Astrocyte (in vitro differentiated cells and primary cell): ENCODE results near the gene BMF. TPM values are rescaled to one million over a fixed set of nuclear protein-coding genes. Genes with fewer than 3 reads are reported as not detected.
A peak's percentile ranks its signal among the peaks of the same experiment; 100 is the strongest.

Source experiments
- DNase-seq: peaks from one replicate; pipeline ENCODE4 v3.0.0-alpha.2; 2010; ENCODE audit warnings: low read depth
- FAIRE-seq: peaks from 2 replicates; lab custom pipeline; 2011; peaks lifted over from hg19 to GRCh38; lab: Jason Lieb, UNC
- H2AFZ ChIP-seq: 2 replicates; pipeline ENCODE4 v1.6.0; 2012; ENCODE audit warnings: low read depth, low read length, inconsistent platforms
- H3K27ac ChIP-seq: 2 replicates; pipeline ENCODE4 v1.5.1; 2011; ENCODE audit warnings: low read depth, low read length, inconsistent platforms
- H3K27me3 ChIP-seq: 2 replicates; pipeline ENCODE4 v1.6.0; 2011; ENCODE audit warnings: low read length, inconsistent platforms; ENCODE audit not compliant: insufficient read depth
- H3K36me3 ChIP-seq: 2 replicates; pipeline ENCODE4 v1.5.1; 2011; ENCODE audit warnings: low read length, inconsistent platforms; ENCODE audit not compliant: insufficient read depth
- H3K4me1 ChIP-seq: 2 replicates; pipeline ENCODE4 v1.5.1; 2011; ENCODE audit warnings: low read length, inconsistent platforms; ENCODE audit not compliant: insufficient read depth
- H3K4me2 ChIP-seq: 2 replicates; pipeline ENCODE4 v1.6.0; 2012; ENCODE audit warnings: low read length, inconsistent platforms
- H3K4me3 ChIP-seq: 2 replicates; pipeline ENCODE4 v1.5.1; 2011; ENCODE audit warnings: low read depth, mild to moderate bottlenecking, low read length, inconsistent platforms; ENCODE audit not compliant: insufficient read depth
- H3K79me2 ChIP-seq: 2 replicates; pipeline ENCODE4 v1.6.0; 2012; ENCODE audit warnings: mild to moderate bottlenecking, low read length, inconsistent platforms; ENCODE audit not compliant: insufficient read depth
- H3K9ac ChIP-seq: 2 replicates; pipeline ENCODE4 v1.6.0; 2012; ENCODE audit warnings: mild to moderate bottlenecking, low read length, inconsistent platforms
- H3K9me3 ChIP-seq: 2 replicates; pipeline ENCODE4 v1.5.1; 2012; ENCODE audit warnings: low read depth, mild to moderate bottlenecking, low read length, inconsistent platforms; ENCODE audit not compliant: insufficient read depth
- H4K20me1 ChIP-seq: 2 replicates; pipeline ENCODE4 v1.6.0; 2012; ENCODE audit warnings: low read length, inconsistent platforms; ENCODE audit not compliant: insufficient read depth
- H3K27ac Mint-ChIP-seq: one replicate; pipeline ENCODE4 v1.8.0; 2021; ENCODE audit warnings: mild to moderate bottlenecking, mixed read lengths; ENCODE audit not compliant: unreplicated experiment
- H3K27me3 Mint-ChIP-seq: one replicate; pipeline ENCODE4 v1.8.0; 2021; ENCODE audit warnings: low read depth, mixed read lengths; ENCODE audit not compliant: unreplicated experiment
- H3K36me3 Mint-ChIP-seq: one replicate; pipeline ENCODE4 v1.8.0; 2021; ENCODE audit warnings: low read depth, mixed read lengths; ENCODE audit not compliant: unreplicated experiment
- H3K4me1 Mint-ChIP-seq: one replicate; pipeline ENCODE4 v1.8.0; 2021; ENCODE audit warnings: low read depth, mixed read lengths; ENCODE audit not compliant: unreplicated experiment
- H3K4me3 Mint-ChIP-seq: one replicate; pipeline ENCODE4 v1.8.0; 2021; ENCODE audit warnings: mild to moderate bottlenecking, moderate library complexity, mixed read lengths; ENCODE audit not compliant: unreplicated experiment
- H3K9me3 Mint-ChIP-seq: one replicate; pipeline ENCODE4 v1.8.0; 2021; ENCODE audit warnings: mild to moderate bottlenecking, mixed read lengths; ENCODE audit not compliant: unreplicated experiment
- CTCF ChIP-seq: IDR thresholded peaks from 2 replicates; pipeline ENCODE4 v1.5.1; 2011; ENCODE audit warnings: low read depth, mild to moderate bottlenecking, inconsistent platforms, low read length, moderate library complexity; ENCODE audit not compliant: insufficient read depth
- EZH2 ChIP-seq: IDR thresholded peaks from 2 replicates; pipeline ENCODE4 v1.6.1; 2012; ENCODE audit warnings: mild to moderate bottlenecking, low read length, inconsistent platforms; ENCODE audit not compliant: insufficient read depth
- total RNA-seq: library from RNA; stranded (reverse); gene quantifications from 2 replicates; pipeline ENCODE4 v1.2.1, GENCODE V29; 2021

The BMF gene
- total RNA-seq, 1 donor from 2014 or later = 31.8 TPM

DNA sequence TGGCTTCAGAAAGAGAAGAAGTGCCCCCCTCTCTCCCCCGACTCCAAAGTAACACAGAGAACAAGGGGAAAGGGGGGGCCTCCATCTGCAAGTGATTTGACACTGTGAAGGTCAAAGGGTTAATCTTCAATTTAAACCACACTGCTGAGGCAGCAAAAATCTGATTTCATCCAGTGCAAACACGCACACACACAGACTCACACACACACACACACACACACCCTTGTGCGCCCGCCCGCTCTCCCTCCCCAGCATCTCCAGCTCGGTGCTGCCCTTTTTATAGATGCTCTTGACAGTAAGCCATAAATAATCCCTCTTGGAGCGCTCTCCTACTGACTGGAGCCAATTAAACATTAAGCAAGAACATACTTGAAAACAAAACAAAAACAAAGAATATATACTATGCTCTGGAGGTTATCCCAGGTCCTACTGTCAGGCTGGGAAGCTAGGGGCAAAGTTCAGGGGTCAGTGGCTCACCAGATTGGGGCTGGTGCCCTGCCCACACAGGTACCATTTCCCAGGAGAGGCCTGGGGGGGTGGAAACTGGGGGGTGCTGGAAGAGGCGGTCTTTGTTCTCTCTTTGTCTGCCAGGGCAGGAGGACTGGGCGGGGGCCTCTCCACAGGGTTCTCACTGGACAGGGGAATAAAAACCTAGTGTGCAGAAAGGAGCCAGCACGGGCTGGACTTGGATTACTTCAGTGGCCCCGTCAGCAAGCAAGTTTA is 16.3 kb downstream of the BMF start:
- Histone ChIP-seq H3K4me2 (peak overlapping the region; percentile 28), H2AFZ (peak overlapping the region; percentile 39), H3K9me3 (no peaks in the 10 kb centered on the region), H3K27me3 (no peaks in the 10 kb centered on the region), H3K4me1 (peaks cover 39% of the 10 kb centered on the region), H3K79me2 (no peaks in the 10 kb centered on the region), H3K36me3 (no peaks in the 10 kb centered on the region), H3K27ac (no peak overlapping the region), H3K4me3 (no peak overlapping the region), H4K20me1 (no peaks in the 10 kb centered on the region), H3K9ac (no peak overlapping the region)
- no peak for FAIRE-seq
- Mint-ChIP-seq H3K36me3 (peaks cover 20% of the 10 kb centered on the region), H3K27me3 (no peaks in the 10 kb centered on the region), H3K9me3 (no peaks in the 10 kb centered on the region), H3K4me1 (peaks cover 72% of the 10 kb centered on the region), H3K4me3 (no peak overlapping the region), H3K27ac (peak overlapping the region; percentile 59)
- peak; percentile 77 for DNase-seq
- TF ChIP-seq EZH2 (no peak), CTCF (no peak)

- Mint-ChIP-seq H3K4me1 (peaks cover 75% of the 10 kb centered on the region), H3K36me3 (peaks cover 20% of the 10 kb centered on the region), H3K27ac (peak overlapping the region; percentile 35), H3K4me3 (no peak overlapping the region), H3K9me3 (no peaks in the 10 kb centered on the region), H3K27me3 (no peaks in the 10 kb centered on the region)
- FAIRE-seq = no peak
- Histone ChIP-seq H3K4me1 (peaks cover 37% of the 10 kb centered on the region), H3K9me3 (no peaks in the 10 kb centered on the region), H2AFZ (no peak overlapping the region), H3K9ac (no peak overlapping the region), H3K27ac (no peak overlapping the region), H3K79me2 (no peaks in the 10 kb centered on the region), H3K27me3 (no peaks in the 10 kb centered on the region), H3K4me3 (no peak overlapping the region), H3K4me2 (peak overlapping the region; percentile 28), H3K36me3 (no peaks in the 10 kb centered on the region), H4K20me1 (no peaks in the 10 kb centered on the region)
- TF ChIP-seq EZH2 (no peak), CTCF (no peak)
- no peak for DNase-seq
Measured at GRCh38 chr15:40091861-40092255, 16.8 kb downstream of the BMF start.

- peaks cover 69% of the 10 kb centered on the region for H3K4me1 Mint-ChIP-seq
- no peaks in the 10 kb centered on the region for H3K9me3 Mint-ChIP-seq
- H4K20me1 ChIP-seq = no peaks in the 10 kb centered on the region
- H2AFZ ChIP-seq = no peak overlapping the region
- H3K36me3 ChIP-seq = no peaks in the 10 kb centered on the region
- DNase-seq = no peak
- H3K27ac Mint-ChIP-seq = no peak overlapping the region
- no peak overlapping the region for H3K9ac ChIP-seq
- no peaks in the 10 kb centered on the region for H3K9me3 ChIP-seq
- H3K27me3 Mint-ChIP-seq = no peaks in the 10 kb centered on the region
- no peak for FAIRE-seq
- no peak overlapping the region for H3K4me3 Mint-ChIP-seq
- H3K27me3 ChIP-seq = no peaks in the 10 kb centered on the region
- H3K4me2 ChIP-seq = no peak overlapping the region
- H3K4me1 ChIP-seq = peaks cover 32% of the 10 kb centered on the region
- no peak overlapping the region for H3K4me3 ChIP-seq
- no peaks in the 10 kb centered on the region for H3K79me2 ChIP-seq
- H3K27ac ChIP-seq = no peak overlapping the region
- no peak for TF ChIP-seq EZH2
- TF ChIP-seq CTCF = no peak
- H3K36me3 Mint-ChIP-seq = peaks cover 20% of the 10 kb centered on the region
Measured at GRCh38 chr15:40090774-40091455, 17.8 kb downstream of the BMF start.
